Esophagus mucosa (tissue), 1 donor: ENCODE data around the gene CCNE1. TPM values are rescaled to one million over a fixed set of nuclear protein-coding genes. Genes with fewer than 3 reads are reported as not detected.
A peak's percentile ranks its signal among the peaks of the same experiment; 100 is the strongest.

Source experiments
- ATAC-seq: fragments of 200-7000 bp; cut with Tn5 transposase; one replicate; pipeline ENCODE4 v1.9.1; 2020
- total RNA-seq: library from RNA; stranded (reverse); gene quantifications from one replicate; pipeline ENCODE4 v1.2.4, GENCODE V29; 2023
- donor health status: DM: yes; HTN: yes; CAD: no.

CCNE1 gene
- 3.7 TPM for total RNA-seq

DNA sequence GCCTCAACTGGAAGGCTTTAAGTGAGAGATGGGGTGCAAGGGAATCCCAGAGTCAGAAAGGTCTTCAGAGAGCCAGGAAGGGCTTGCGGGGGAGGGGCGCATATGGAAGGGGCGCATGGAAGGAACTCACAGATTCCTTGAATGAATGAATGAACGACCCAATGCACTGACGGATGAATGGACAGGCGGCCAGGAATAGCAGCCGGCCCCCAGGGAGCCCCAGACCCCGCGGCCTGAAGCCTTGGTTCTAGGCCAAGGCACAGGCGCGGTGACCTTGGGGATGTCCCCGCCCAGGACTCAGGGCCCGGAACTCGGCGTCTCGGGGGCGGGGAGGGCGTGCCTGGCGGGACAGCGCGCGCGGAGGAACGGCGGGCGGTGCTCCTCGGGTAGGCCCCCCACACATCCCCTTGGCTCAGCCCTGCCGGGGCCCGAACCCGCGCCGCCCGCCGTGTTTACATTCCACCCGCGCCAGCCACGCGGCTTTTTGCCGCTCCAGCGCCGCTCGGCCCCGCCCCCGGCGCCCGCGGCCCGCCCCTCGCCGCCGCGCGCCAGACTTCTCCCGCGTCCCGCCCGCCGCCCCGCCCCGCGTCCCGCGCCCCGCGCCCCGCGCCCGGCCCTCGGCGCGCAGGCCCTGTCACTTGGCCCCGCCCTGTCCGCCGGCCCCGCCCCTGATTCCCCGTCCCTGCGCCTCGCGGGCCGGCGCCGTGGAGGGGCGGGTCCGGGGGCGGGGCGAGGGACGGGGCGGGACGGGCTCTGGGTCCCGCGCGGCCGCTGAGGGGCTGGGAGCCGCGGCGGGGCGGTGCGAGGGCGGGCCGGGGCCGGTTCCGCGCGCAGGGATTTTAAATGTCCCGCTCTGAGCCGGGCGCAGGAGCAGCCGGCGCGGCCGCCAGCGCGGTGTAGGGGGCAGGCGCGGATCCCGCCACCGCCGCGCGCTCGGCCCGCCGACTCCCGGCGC, at the start of gene CCNE1:
Gene CCNE1, plus strand, starts transcription at position 867 of the 955 bp plus-strand sequence. CDS start 565 bp downstream, outside the sequence.
- peak; percentile 99 for ATAC-seq

DNA sequence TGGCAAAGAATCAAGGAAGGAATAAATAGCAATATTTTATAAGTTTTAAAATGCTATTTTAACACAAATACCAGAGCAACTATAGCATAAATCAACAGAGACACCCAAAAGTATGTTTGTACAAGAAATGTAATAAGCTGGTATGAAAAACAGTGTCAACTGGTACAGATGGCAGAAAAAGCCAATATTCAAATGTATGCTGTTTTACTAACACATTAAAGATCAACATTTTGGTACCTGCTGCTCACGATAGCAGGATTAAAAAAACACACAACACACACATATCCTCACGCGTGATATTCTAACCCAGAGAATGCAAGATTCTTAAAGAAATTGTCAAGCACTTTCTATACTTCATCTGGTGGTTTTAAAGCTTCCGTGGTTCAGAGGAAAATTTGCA, 48.6 kb upstream of the CCNE1 start:
- ATAC-seq, result no peak

DNA sequence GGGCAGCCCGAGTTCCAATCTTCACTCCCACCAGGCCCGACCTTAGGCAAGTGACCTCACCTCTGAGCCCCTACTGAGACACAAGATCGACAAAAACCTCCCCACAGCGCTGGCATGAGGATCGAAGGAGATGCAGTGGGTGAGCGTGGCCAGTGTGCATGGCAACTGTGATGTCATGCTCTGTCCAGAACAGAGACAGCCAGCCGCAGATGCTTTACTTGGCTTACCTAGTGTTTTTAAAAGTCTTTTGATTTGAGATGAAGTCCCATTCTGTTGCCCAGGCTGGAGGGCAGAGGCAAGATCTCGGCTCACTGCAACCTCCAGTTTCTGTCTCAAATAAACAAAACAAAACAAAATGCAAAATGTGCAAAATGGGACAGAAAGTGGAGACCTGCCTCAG, 47.4 kb upstream of the CCNE1 start:
- ATAC-seq, result no peak

DNA sequence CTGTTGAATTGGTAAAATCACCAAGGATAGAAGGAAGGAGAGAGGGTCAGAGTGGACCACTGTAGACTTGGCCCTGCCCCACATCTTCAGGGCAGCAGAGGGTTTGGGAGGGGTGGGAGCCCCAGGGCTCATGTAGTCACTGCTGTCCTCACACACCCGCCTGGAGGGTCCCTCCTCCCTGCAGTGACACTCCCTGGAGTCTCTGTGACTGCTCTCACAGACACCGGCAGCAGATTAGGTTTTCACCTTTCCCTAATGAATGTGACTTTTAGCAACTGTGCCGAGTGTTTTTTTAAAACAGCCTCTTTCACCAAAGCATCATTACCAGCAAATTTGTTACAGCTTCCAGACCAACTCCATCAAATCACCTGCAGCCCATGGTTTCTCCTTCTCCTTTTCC, 45.7 kb upstream of the CCNE1 start:
- no peak for ATAC-seq

DNA sequence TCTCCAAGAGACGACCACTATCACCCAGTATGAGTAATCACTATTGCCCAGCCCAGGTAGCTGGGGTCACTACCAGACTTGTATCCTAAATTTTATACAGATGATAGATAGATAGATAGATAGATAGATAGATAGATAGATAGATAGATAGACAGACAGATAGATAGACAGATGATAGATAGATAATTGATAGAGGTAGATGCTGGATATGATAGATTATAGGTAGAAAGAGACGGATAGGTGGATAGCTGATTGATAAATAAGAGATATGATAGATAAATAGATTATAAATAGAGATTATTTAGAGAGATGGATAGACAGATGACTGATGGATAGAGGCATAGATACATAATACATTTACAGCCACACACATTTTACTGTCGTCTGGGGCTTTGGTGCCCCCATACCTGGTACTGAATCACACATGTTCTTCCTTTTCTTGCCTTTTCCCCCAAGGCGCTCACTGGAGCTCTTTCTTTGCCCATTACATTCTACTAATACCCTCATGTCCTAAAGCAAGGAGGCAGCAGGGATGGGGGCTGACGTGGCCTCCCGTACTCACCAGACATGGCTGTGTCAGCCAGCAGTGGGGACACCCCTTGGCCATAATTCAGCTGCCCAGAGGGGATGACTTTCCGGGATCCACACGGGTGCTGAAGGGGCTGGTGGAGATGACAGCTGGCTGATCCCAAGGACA, 44.6 kb upstream of the CCNE1 start:
- ATAC-seq, result no peak

DNA sequence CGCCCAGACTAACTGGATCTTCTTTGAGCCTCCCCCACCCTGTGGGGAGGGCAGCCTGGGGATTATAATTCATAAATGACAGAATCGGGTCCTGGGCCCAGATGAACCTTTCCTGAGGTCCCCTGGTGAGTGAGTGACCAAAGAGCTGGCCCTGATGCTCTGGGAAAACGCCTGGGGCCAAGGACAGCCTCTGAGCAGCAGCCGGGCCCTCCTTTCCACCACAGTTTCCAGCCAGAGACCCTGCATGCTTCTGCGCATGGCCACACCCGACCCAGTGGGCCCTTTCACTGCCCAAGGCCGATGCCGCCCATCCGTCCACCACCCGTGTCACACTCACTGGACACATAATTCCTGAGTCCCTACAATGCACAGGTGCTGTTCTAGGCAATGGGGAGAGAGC, 43.6 kb upstream of the CCNE1 start:
- ATAC-seq, result no peak

DNA sequence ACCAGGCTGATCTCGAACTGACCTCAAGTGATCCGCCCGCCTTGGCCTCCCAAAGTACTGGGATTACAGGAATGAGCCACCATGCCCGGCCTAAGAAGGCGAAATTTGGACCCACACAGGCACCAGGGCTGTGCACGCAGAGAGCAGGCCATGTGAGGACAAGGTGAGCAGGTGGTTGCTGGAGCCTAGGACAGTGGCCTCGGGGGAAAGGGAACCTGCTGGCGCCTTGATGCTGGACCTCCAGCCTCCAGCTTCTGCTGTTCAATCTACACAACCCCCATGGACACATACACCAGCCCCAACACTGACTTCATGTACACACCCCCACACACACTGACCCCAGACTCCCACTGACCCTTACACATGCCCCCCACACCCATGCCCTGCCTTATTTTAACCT, 41.8 kb upstream of the CCNE1 start:
- no peak for ATAC-seq

DNA sequence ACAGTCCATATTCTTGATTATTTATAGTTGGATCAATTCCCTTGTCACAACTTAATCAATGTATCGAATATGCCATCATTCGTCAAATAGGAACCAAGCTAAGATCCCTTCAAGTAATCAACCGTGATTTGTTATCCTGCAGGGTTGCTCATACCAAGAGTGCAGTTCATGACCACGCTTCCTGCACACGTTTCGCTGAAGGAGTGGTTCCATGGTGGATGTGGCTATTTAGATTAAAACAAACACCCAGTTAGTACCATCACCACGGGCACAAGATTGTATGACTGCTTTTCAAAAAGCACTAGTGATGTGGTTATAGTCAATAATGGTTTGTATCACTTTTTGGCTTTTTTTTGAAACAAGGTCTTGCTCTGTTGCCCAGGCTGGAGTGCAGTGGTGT, 41.1 kb upstream of the CCNE1 start:
- no peak for ATAC-seq

DNA sequence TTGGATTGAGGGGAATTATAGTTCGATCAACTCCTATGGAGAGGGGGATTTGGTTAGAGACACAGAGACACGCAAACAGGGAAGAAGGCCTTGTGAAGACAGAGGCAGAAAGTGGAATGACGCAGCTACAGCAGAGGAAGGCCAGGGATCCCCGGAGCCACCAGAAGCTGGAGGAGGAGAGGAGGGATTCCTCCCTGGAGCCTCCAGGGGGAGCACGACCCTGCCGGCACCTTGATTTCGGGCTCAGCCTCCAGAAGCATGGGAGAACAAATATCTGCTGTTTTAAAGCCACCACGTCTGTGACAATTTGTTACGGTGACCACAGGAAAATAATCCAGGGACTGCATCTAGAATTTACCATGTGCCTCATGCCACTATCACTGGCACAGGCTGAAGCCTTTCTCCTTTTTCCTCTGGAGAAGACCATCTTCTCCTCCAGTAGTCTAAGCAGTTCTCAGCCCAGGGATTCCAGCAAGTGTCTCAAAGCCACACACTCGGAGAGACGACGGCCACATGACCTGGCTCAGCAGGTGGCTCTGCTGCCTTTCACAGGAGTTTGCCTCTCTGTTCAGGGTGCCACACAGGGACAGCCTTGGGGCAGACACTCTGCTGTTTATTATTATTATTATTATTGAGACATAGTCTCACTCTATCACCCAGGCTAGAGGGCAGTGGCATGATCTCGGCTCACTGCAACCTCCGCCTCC, 39.9 kb upstream of the CCNE1 start:
- ATAC-seq, result peak; percentile 30

DNA sequence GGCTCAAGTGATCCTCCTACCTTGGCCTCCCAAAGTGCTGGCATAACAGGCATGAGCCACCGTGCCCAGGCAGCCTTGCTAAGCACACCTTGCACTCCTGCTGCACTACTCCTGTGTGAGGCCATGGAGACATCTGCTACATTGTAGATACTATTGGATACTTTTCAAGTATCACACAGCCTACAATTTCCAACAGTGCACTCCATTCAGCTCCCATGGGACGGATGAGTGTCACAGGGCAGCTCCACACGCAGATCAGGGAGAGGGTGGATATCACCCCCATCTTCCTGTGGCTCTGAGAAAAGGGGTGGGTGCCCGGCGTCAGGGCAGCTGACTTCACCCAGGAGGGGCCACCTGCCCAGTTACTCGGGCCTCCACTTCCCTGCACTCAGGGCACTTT, 39.1 kb upstream of the CCNE1 start:
- no peak for ATAC-seq

DNA sequence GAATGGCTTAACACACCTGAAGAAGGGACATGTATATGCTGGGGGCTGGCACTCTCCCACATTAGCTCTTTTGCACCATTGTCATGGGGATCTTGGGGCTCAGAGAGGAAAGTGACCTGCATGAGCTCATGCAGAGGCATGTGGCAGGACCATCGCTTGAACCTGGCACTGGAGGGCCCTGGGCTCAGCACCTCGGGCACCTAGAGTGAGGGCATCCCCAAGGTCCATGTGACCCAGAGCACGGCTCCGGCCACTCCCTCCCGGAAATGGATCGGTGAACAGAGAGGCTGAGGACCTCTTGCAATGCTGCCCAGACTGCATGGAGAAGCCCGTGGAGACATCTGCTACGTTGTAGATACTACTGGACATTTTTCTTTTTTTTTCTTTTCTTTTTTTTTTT, 38.6 kb upstream of the CCNE1 start:
- ATAC-seq, result no peak

DNA sequence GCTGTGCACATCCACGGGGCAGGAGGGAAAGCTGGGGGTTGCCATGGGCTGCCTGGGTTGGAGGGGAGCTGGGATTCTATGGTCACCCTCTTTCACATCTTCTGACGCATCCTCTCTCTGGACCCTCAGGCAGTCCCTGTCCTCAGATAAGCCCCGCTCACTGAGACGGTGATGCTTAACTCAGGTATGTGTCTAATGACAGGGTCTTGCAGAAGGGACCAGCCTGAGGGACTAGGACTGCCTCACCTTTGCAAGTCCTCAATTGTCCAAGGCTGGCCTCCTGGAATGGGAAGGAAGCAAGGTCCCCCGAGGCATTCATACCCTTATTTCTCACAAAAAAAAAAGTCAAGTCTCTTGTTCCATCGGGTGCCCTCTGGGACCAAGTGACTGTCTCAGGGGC, 37.7 kb upstream of the CCNE1 start:
- no peak for ATAC-seq

DNA sequence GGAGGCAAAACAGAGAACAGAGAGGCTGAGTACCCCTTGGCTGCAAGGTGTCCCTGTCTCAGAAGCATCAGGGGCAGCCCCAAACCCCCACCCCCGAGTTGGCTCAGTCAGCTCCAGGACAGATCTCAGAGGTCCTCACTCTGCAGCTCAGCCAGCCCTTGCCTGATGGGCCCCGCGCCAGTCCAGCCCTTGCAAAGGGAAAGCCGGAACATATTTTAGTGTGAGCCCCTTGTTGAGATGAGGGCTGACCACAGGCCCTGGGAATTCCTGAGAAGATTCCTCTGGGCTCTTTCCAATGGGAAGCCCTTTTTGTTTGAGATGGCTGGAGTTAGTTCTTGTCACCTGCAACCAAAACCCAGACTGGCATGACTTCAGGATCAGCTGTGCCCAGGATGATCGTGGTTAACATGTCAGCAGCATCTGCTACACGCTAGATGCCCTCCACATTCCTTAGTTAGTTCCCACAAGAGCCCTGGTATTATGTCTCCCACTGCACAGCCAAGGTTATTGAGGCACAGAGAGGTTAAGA, 33.9 kb upstream of the CCNE1 start:
- ATAC-seq, result no peak

DNA sequence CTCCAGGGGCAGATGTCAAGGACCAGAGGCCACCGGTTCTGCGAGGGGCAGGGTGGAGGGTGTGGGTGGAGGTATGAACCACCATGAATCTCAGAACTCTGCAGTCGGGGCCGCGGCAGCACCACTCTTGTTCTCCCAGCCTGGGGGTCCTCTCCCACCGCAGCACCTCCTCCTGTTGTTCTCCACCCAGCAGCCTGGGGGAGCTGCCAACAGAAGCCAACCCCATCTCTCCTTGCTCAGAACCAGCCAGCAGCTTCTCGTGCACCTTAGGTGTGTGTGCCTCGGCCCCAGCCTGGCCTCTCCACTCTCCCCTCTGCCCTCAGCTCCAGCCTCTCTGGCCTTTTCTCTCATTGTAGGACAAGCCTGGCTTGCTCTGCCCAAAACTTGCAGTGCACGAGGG, 31.9 kb upstream of the CCNE1 start:
- no peak for ATAC-seq

DNA sequence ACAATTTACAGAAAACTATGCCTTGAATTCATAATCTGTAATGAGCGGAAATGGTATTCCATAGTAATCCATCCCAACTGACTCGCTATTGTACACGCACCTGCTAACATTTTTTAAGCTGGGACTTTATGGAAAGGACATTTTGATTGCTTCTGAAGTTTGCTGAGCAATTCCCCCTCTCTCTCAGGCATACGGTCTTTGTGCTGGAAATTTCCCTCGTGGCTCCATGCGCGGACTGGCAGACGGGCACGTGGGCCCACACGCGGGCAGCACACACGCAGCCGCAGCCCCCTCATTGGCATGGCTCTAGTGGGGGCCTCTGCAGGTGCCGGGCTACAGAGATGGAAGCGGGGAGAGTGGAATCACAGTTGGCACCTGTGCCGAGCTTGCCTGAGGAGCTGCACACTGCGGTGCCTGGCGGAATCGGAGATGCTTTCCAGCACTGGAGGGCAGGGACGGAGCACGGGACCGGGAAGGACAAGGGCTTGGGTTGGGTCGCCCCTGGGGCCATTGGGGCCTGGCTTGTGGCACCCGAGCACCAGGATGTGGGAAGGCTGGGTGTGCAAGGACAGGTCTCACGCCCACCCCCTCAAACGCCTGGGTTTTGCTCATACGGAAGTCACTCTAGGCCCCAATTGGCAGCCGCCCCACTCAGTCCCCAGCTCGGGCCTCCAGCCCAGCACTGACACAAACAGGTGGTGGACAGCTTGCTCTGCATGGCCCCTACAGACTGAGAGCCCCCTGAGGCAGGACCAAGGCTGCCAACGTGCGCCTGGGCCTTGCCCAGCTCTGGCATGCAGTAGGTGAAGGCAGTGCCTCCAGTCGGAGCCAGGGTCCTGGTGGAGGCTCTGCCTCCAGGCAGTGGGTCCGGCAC, 30.2 kb upstream of the CCNE1 start:
- peak; percentile 12 for ATAC-seq

DNA sequence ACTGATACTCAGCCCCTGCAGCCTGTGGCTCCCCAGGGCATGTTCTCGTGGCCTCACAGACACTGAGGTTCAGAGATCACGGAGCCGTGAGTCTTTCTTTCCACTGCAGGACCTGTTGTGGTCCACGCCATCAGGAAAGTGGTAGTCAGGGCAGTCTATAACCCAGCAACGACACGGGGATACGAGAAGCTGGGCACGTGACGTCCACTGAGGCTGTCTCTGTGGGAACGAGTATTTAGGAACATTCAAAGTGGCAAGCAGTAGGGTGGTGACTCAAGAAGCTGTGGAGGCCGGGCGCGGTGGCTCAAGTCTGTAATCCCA, 29.6 kb upstream of the CCNE1 start:
- ATAC-seq, result no peak

DNA sequence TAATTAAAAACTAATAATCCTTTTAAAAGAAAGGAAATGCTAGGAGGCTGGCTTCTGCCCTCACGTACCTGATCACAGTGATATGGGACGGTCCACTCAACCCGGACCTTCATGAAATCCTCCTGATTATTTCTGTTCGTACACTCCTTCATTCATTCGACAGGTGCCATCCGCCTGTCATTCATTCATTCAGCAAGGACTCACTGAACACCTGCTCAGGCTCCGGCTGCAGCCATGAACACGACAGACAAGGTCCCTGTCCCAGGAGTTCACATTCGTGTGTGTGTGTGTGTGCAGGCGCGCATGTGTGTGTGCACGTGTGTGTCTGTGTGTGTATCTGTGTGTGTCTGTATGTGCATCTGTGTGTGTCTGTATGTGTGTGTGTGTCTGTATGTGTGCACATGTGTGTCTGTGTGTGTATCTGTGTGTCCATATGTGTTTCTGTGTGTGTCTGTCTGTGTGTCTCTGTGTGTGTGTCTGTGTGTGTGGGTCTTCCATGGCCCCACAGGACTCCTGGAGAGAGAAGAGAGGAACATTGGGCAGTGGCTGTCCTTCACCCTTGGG, 28.1 kb upstream of the CCNE1 start:
- no peak for ATAC-seq

DNA sequence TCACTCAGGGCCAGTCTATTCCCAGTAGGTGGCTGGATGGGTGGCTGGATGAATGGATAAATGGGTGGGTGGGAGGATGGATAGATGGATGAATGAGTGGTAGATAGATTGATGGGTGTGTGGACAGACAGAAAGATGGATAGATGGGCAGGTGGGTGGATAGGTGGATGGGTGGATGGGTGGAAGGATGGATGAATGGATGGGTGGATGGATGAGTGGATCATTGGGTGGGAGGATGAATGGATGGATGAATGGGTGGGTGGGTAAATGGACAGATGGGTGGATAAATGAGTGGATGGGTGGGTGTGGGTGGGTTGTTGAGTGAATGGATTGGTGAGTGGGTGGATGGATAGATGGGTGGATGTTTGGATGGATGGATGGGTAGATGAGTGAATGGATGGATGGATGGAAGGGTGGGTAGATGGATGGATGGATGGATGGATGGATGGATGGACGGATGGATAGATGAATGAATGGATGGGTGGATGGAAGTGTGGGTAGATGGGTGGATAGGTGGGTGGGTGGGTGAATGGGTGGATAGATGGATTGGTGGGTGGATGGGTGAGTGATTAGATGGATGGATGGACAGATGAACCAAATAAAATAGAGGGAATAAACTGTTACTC, 27.1 kb upstream of the CCNE1 start:
- ATAC-seq, result no peak

DNA sequence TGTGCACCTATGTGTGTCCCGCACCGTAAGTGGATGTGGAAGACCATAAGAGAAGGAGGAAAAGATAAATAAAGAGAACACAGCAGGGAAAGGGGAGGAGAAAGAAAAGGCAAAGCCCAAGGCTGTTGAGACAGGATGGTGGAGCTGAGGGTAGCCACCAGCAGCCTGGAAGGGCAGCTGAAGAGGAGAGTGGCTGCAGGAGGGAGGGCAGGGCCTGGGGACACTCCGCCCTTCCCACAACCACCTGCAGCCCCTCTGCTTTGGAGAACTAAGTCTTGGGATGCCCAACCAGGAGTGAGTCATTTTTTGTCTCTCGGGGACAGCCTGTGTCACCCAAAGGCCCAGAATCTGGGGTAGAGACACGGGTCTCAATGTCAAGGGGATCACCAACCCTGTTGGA, 26.4 kb upstream of the CCNE1 start:
- ATAC-seq, result no peak

DNA sequence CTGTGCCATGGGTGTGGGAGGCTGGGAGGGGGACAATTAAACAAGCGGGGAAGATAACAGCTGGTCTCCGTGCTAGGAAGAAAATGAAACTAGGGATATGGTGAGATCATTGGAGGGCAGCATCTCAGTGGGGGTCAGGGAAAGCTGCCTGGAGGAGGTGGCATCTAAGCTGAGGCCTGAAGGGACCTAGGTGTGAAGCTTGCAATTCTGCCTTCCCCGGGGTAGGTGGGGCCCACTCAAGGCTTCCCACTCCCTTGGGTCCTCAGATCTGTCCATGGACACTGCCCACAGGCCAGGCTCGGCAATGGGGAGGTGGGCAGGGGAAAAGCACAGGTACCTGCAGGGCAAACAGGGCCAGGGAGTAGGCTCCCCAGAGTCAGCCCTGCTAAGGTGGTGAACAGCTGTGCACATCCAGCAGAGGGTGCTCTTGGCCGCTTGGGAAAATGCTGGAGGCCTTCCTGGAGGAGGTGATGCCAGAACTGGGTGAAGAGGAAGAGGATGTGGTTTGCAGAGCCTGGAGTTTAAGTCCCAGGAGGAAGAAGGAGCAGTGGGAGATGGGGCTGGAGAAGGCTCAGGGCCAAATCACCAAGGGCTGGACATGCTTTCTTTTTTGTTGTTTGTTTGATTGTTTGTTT, 25.7 kb upstream of the CCNE1 start:
- ATAC-seq, result no peak

DNA sequence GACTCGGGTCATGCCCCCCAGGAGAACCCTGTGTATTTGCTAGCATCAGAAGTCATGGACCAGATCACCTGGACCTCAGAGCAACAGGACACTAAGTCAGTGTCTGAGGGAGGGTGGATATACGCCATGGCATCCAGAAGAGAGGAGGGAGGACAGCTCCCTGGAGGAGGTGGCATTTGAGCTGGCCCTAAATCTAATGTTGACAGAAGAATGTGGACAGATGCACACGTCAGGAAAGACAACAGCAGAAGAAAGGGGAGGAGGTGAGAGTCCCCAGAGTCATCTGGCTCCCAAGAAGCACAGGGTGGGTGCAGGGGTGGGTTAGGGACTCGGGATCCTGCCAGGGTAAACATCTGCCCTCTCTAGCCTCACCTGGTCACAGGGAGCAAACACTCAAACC, 24.5 kb upstream of the CCNE1 start:
- ATAC-seq, result no peak
